Smooth muscle cell (in vitro differentiated cells): ENCODE data around the gene KBTBD8. TPM values are rescaled to one million over a fixed set of nuclear protein-coding genes. Genes with fewer than 3 reads are reported as not detected.

ENCODE experiments used
- DNase-seq: peaks from one replicate; lab custom pipeline; 2025; ENCODE audit not compliant: unreplicated experiment; lab: John Stamatoyannopoulos, UW
- H2AFZ ChIP-seq: fragments of 200-600 bp; sonication (generic); 2 replicates; pipeline ENCODE4 v1.6.0; 2016; ENCODE audit warnings: antibody characterized with exemption, low read depth, mild to moderate bottlenecking
- H3F3A ChIP-seq: fragments of 200-600 bp; sonication (generic); 2 replicates; pipeline ENCODE4 v1.6.0; 2017; ENCODE audit warnings: antibody characterized with exemption, low read depth
- H3K27ac ChIP-seq: fragments of 200-600 bp; sonication (generic); 2 replicates; pipeline ENCODE4 v1.5.1; 2016; ENCODE audit warnings: low read depth, mild to moderate bottlenecking
- H3K27me3 ChIP-seq: fragments of 200-600 bp; sonication (generic); 2 replicates; pipeline ENCODE4 v1.6.1; 2016; ENCODE audit warnings: low read depth, mild to moderate bottlenecking
- H3K36me3 ChIP-seq: fragments of 200-600 bp; sonication (generic); 2 replicates; pipeline ENCODE4 v1.5.1; 2016; ENCODE audit warnings: low read depth
- H3K4me1 ChIP-seq: fragments of 200-600 bp; sonication (generic); 2 replicates; pipeline ENCODE4 v1.5.1; 2016; ENCODE audit warnings: low read depth
- H3K4me2 ChIP-seq: fragments of 200-600 bp; sonication (generic); 2 replicates; pipeline ENCODE4 v1.6.0; 2016; ENCODE audit warnings: mild to moderate bottlenecking
- H3K4me3 ChIP-seq: fragments of 200-600 bp; sonication (generic); 2 replicates; pipeline ENCODE4 v1.5.1; 2016; ENCODE audit warnings: mild to moderate bottlenecking
- H3K79me2 ChIP-seq: fragments of 200-600 bp; sonication (generic); 2 replicates; pipeline ENCODE4 v1.6.0; 2016; ENCODE audit warnings: low read depth, mild to moderate bottlenecking
- H3K9ac ChIP-seq: fragments of 200-600 bp; sonication (generic); 2 replicates; pipeline ENCODE4 v1.6.0; 2016; ENCODE audit warnings: low read depth
- H3K9me3 ChIP-seq: fragments of 200-600 bp; sonication (generic); replicated peaks from 2 replicates; pipeline ENCODE4 v1.5.1; 2016; ENCODE audit warnings: low read depth
- H4K20me1 ChIP-seq: fragments of 200-600 bp; sonication (generic); 2 replicates; pipeline ENCODE4 v1.6.0; 2016; ENCODE audit warnings: low read depth
- CTCF ChIP-seq: fragments of 200-600 bp; sonication (generic); IDR thresholded peaks from 2 replicates; pipeline ENCODE4 v1.5.1; 2017; ENCODE audit warnings: borderline replicate concordance, mild to moderate bottlenecking, antibody characterized with exemption; ENCODE audit not compliant: insufficient read depth, poor library complexity, severe bottlenecking
- WGBS: methylation state at CpG from one replicate; pipeline ENCODE4 v1.1.7; 2016; ENCODE audit warnings: low lambda C conversion rate; 5-methylcytosine and 5-hydroxymethylcytosine counted together
- polyA plus RNA-seq: library from polyadenylated mRNA; unstranded; fragments of >200 nt; fragmentation: Nextera tagmentation; extraction: Ambion mirVana; gene quantifications from 2 replicates; pipeline ENCODE4 v1.2.1, GENCODE V29; 2016
- total RNA-seq: library from RNA; depleted of rRNA; stranded (reverse); fragments of >200 nt; gene quantifications from 2 replicates; pipeline ENCODE4 v1.2.3, GENCODE V29; 2014

The KBTBD8 gene
- total and polyA plus RNA-seq, 2 experiments from 2014 or later, result 1.1 TPM

- TF ChIP-seq CTCF, result no peak
- no peaks in the 10 kb centered on the region for H3K79me2 ChIP-seq
- no peaks in the 10 kb centered on the region for H3K9me3 ChIP-seq
- no peaks in the 10 kb centered on the region for H3K36me3 ChIP-seq
- H3F3A ChIP-seq, result no peaks in the 10 kb centered on the region
- no peak overlapping the region for H3K4me3 ChIP-seq
- H3K27me3 ChIP-seq, result no peaks in the 10 kb centered on the region
- H4K20me1 ChIP-seq, result no peaks in the 10 kb centered on the region
- no peaks in the 10 kb centered on the region for H3K4me1 ChIP-seq
- H3K4me2 ChIP-seq, result no peak overlapping the region
- no peak for DNase-seq
- no peak overlapping the region for H2AFZ ChIP-seq
- H3K27ac ChIP-seq, result no peak overlapping the region
- no peak overlapping the region for H3K9ac ChIP-seq
- WGBS, result 85% methylated on average over 1 of the region's 1 CpG
These were observed 40.0 kb upstream of the KBTBD8 start for GRCh38 chr3:66958067-66958466.

- TF ChIP-seq CTCF, result no peak
- 82% methylated on average over 3 of the region's 3 CpGs for WGBS
- no peaks in the 10 kb centered on the region for H3K9me3 ChIP-seq
- H3K4me3 ChIP-seq, result no peak overlapping the region
- H3K4me2 ChIP-seq, result no peak overlapping the region
- H3K9ac ChIP-seq, result no peak overlapping the region
- H4K20me1 ChIP-seq, result no peaks in the 10 kb centered on the region
- no peaks in the 10 kb centered on the region for H3K36me3 ChIP-seq
- H3K27ac ChIP-seq, result no peak overlapping the region
- no peaks in the 10 kb centered on the region for H3K27me3 ChIP-seq
- no peaks in the 10 kb centered on the region for H3K4me1 ChIP-seq
- DNase-seq, result no peak
- no peaks in the 10 kb centered on the region for H3K79me2 ChIP-seq
- H3F3A ChIP-seq, result no peaks in the 10 kb centered on the region
- no peak overlapping the region for H2AFZ ChIP-seq
These were observed 35.4 kb upstream of the KBTBD8 start for GRCh38 chr3:66962664-66963063.

GRCh38 chr3:66971245-66971644 is 26.9 kb upstream of the KBTBD8 start:
- peaks cover 4% of the 10 kb centered on the region for H3K27me3 ChIP-seq
- H3F3A ChIP-seq, result no peaks in the 10 kb centered on the region
- H3K4me1 ChIP-seq, result no peaks in the 10 kb centered on the region
- H3K27ac ChIP-seq, result no peak overlapping the region
- 82% methylated on average over 3 of the region's 3 CpGs for WGBS
- no peak overlapping the region for H3K4me2 ChIP-seq
- H4K20me1 ChIP-seq, result no peaks in the 10 kb centered on the region
- TF ChIP-seq CTCF, result no peak
- no peaks in the 10 kb centered on the region for H3K9me3 ChIP-seq
- no peak for DNase-seq
- H3K79me2 ChIP-seq, result no peaks in the 10 kb centered on the region
- no peaks in the 10 kb centered on the region for H3K36me3 ChIP-seq
- no peak overlapping the region for H3K9ac ChIP-seq
- H2AFZ ChIP-seq, result no peak overlapping the region
- H3K4me3 ChIP-seq, result no peak overlapping the region

- no peak overlapping the region for H3K27ac ChIP-seq
- H3K9me3 ChIP-seq, result no peaks in the 10 kb centered on the region
- no peaks in the 10 kb centered on the region for H3K79me2 ChIP-seq
- peak; percentile 71 for TF ChIP-seq CTCF
- H3K9ac ChIP-seq, result no peak overlapping the region
- H3F3A ChIP-seq, result no peaks in the 10 kb centered on the region
- H2AFZ ChIP-seq, result peak overlapping the region; percentile 87
- H3K4me3 ChIP-seq, result peak overlapping the region; percentile 51
- no peaks in the 10 kb centered on the region for H3K4me1 ChIP-seq
- peak overlapping the region; percentile 87 for H3K4me2 ChIP-seq
- peaks cover 4% of the 10 kb centered on the region for H3K27me3 ChIP-seq
- 20% methylated on average over 22 of the region's 22 CpGs for WGBS
- peak; percentile 4 for DNase-seq
- no peaks in the 10 kb centered on the region for H3K36me3 ChIP-seq
- no peaks in the 10 kb centered on the region for H4K20me1 ChIP-seq
These were observed 26.1 kb upstream of the KBTBD8 start for GRCh38 chr3:66971891-66972551.
